ENCODE measurements around the gene CCDC47. TPM values are rescaled to one million over a fixed set of nuclear protein-coding genes. Genes with fewer than 3 reads are reported as not detected.

CCDC47 gene
- total and polyA plus RNA-seq, 12 donors = 24.2 to 216 (median 93.1) TPM

GRCh38 chr17:63758428-63758827 is 15.0 kb downstream of the CCDC47 start:
- Histone ChIP-seq H3K4me1 (replicated peaks in 1 of 2) (peaks cover 0 to 6% of the 10 kb centered on the region in 2 donors), H3K4me3 (no peak overlapping the region), H3K27me3 (no peaks in the 10 kb centered on the region), H3K36me3 (replicated peaks in 1 of 2) (peaks cover 0 to 85% of the 10 kb centered on the region in 2 donors), H3K27ac (no peak overlapping the region), H3K9me3 (replicated peaks in 1 of 3) (no peaks in the 10 kb centered on the region)
- no peak for TF ChIP-seq POLR2A (IDR thresholded peaks at IDR 0.05)
- TF ChIP-seq, protein P1, sequence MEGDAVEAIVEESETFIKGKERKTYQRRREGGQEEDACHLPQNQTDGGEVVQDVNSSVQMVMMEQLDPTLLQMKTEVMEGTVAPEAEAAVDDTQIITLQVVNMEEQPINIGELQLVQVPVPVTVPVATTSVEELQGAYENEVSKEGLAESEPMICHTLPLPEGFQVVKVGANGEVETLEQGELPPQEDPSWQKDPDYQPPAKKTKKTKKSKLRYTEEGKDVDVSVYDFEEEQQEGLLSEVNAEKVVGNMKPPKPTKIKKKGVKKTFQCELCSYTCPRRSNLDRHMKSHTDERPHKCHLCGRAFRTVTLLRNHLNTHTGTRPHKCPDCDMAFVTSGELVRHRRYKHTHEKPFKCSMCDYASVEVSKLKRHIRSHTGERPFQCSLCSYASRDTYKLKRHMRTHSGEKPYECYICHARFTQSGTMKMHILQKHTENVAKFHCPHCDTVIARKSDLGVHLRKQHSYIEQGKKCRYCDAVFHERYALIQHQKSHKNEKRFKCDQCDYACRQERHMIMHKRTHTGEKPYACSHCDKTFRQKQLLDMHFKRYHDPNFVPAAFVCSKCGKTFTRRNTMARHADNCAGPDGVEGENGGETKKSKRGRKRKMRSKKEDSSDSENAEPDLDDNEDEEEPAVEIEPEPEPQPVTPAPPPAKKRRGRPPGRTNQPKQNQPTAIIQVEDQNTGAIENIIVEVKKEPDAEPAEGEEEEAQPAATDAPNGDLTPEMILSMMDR (IDR thresholded peaks at IDR 0.05) = no peak
- 82 to 92% (median 85%) methylated on average over 2 of the region's 2 CpGs for WGBS, 4 donors
- intact Hi-C loops (cut with DNase I) = no loop called here
- no peak for DNase-seq

- Histone ChIP-seq H3K27me3 (no peaks in the 10 kb centered on the region), H3K9me3 (replicated peaks in 1 of 3) (no peaks in the 10 kb centered on the region), H3K4me3 (no peak overlapping the region), H3K36me3 (replicated peaks in 1 of 2) (peaks cover 0 to 76% of the 10 kb centered on the region in 2 donors), H3K4me1 (replicated peaks in 1 of 2) (no peaks in the 10 kb centered on the region), H3K27ac (no peak overlapping the region)
- 94 to 97% (median 96%) methylated on average over 3 of the region's 3 CpGs for WGBS, 4 donors
- intact Hi-C loops (cut with DNase I) = no loop called here
- no peak for TF ChIP-seq POLR2A (IDR thresholded peaks at IDR 0.05)
- TF ChIP-seq, protein P1 (IDR thresholded peaks at IDR 0.05) = no peak
- no peak for DNase-seq
Measured at GRCh38 chr17:63754046-63754445, 19.4 kb downstream of the CCDC47 start.

DNA sequence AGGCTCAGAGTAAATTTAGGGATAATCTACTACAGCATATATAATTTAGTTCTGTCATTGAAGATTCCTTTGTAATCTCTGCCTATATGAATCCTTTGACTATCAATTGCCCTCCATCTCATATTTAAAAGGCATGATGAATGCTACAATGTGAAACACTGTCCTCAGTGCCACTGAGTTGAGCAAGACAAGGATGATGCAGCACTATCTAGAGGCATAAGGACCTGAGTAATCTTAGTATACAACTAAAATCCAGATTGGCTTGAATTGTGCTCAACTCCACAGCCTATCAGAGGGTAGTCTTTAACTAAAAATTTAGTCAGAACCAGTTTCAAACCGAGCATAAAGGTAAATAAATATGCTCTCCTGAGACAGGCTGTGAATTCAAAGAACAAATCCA is 20.2 kb downstream of the CCDC47 start:
- Histone ChIP-seq H3K36me3 (replicated peaks in 1 of 2) (peaks cover 0 to 78% of the 10 kb centered on the region in 2 donors), H3K27ac (no peak overlapping the region), H3K4me3 (no peak overlapping the region), H3K27me3 (no peaks in the 10 kb centered on the region), H3K9me3 (replicated peaks in 1 of 3) (no peaks in the 10 kb centered on the region), H3K4me1 (replicated peaks in 1 of 2) (no peaks in the 10 kb centered on the region)
- intact Hi-C loops (cut with DNase I) = no loop called here
- 89 to 95% (median 91%) methylated on average over 1 of the region's 1 CpG for WGBS, 4 donors
- no peak for DNase-seq
- TF ChIP-seq POLR2A (IDR thresholded peaks at IDR 0.05) = no peak
- TF ChIP-seq, protein P1 (IDR thresholded peaks at IDR 0.05) = no peak

DNA sequence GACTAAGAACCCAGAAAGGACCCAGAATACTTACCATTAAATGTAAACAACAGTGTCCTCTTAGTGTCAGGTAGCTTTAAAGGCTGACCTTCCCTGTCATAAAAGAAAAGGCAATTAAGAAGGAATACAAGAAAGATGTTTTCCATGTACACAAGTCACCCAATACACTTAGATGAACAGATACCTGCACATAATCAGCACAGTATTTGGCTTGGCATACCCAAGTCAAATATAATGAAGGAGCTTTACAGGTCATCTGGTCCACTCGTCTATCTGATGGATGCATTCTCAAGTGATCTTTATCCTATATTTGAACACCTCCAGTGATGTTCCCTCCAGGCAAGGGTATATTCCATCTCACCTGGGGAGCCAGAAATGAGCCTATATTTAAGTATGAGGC is 20.7 kb downstream of the CCDC47 start:
- Histone ChIP-seq H3K9me3 (replicated peaks in 1 of 3) (no peaks in the 10 kb centered on the region), H3K27me3 (no peaks in the 10 kb centered on the region), H3K27ac (no peak overlapping the region), H3K4me1 (replicated peaks in 1 of 2) (no peaks in the 10 kb centered on the region), H3K4me3 (no peak overlapping the region), H3K36me3 (replicated peaks in 1 of 2) (peaks cover 0 to 78% of the 10 kb centered on the region in 2 donors)
- no peak for DNase-seq
- intact Hi-C loops (cut with DNase I) = no loop called here
- TF ChIP-seq, protein P1 (IDR thresholded peaks at IDR 0.05) = no peak
- TF ChIP-seq POLR2A (IDR thresholded peaks at IDR 0.05) = no peak
- WGBS, 4 donors = 82 to 91% (median 88%) methylated on average over 1 of the region's 1 CpG

All from adrenal gland (tissue), 12 donors.